Fibroblast of pulmonary artery (primary cell): ENCODE measurements around the gene DENND1C.

Experiments
- DNase-seq: peaks from one replicate; pipeline ENCODE4 v3.0.0-alpha.2; 2010; ENCODE audit warnings: low read depth
- H3K4me3 ChIP-seq: replicated peaks from 2 replicates; pipeline ENCODE4 v1.5.1; 2011; ENCODE audit warnings: low read depth, mild to moderate bottlenecking, control low read depth, low read length, moderate library complexity
- CTCF ChIP-seq: IDR thresholded peaks from 2 replicates; pipeline ENCODE4 v1.5.1; 2011; ENCODE audit warnings: mild to moderate bottlenecking, control low read depth, low read length, inconsistent platforms; ENCODE audit errors: missing control alignments

The DENND1C gene, protein sequence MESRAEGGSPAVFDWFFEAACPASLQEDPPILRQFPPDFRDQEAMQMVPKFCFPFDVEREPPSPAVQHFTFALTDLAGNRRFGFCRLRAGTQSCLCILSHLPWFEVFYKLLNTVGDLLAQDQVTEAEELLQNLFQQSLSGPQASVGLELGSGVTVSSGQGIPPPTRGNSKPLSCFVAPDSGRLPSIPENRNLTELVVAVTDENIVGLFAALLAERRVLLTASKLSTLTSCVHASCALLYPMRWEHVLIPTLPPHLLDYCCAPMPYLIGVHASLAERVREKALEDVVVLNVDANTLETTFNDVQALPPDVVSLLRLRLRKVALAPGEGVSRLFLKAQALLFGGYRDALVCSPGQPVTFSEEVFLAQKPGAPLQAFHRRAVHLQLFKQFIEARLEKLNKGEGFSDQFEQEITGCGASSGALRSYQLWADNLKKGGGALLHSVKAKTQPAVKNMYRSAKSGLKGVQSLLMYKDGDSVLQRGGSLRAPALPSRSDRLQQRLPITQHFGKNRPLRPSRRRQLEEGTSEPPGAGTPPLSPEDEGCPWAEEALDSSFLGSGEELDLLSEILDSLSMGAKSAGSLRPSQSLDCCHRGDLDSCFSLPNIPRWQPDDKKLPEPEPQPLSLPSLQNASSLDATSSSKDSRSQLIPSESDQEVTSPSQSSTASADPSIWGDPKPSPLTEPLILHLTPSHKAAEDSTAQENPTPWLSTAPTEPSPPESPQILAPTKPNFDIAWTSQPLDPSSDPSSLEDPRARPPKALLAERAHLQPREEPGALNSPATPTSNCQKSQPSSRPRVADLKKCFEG

GRCh38 chr19:6481541-6482342 is at the start of gene DENND1C:
TSS of gene DENND1C (minus strand) at chr19:6481787. CDS start at chr19:6481695, 92 bp downstream.
- no peak within 1 kb of the TSS for H3K4me3 ChIP-seq
- TF ChIP-seq CTCF: peak; percentile 54
- DNase-seq: no peak

DNA sequence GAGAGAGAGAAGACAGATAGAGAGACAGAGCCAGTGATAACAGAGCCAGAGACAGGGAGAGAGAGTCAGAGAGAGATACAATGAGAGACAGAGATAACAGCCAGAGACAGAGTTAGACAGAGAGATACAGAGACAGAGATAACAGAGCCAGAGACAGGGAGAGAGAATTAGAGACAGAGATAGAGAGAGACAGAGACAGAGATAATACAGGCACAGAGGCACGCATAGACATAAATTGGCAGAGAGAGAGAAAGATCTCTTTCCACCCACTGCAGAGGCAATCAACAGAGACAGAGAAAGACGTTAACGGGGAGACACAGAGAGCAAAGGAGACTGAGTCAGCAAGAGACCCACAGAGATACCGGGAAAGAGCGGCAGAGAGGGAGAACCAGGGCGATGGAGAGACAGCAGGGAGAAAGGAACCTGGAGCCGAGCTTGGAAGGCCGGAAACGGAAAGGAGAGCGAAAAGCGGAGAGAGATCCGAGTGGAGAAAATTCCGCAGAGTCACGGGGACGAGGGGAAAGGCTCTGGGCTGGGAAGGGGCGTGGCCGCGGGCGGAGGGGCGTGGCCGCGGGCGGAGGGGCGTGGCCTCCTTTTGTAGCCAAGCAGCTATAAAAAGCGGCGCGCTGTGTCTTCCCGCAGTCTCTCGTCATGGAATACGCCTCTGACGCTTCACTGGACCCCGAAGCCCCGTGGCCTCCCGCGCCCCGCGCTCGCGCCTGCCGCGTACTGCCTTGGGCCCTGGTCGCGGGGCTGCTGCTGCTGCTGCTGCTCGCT is 49.0 kb upstream of the DENND1C start, which contains the start of gene TNFSF9:
TNFSF9 (plus strand) TSS at position 641 of the 777 bp plus-strand sequence; CDS start at position 652, 11 bp downstream.
- H3K4me3 ChIP-seq: peak within 1 kb of the TSS; percentile 70
- TF ChIP-seq CTCF: no peak
- peak; percentile 87 for DNase-seq

DNA sequence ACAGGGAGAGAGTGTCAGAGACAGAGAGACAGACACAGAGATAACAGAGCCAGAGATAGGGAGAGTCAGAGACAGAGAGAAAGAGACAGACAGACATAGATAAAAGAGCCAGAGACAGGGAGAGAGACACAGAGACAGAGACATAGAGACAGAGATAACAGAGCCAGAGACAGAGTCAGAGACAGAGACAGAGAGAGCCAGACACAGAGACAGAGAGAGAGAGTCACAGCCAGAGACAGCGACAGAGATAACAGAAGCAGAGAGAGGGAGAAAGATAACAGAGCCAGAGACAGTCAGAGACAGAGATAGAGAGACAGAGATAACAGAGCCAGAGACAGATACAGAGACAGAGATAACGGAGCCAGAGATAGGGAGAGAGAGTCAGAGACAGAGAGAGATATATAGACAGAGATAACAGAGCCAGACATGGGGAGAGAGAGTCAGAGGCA is 48.4 kb upstream of the DENND1C start:
- TF ChIP-seq CTCF: no peak
- DNase-seq: no peak
- H3K4me3 ChIP-seq: peak overlapping the region; percentile 70

GRCh38 chr19:6529351-6529750 is 47.8 kb upstream of the DENND1C start:
- TF ChIP-seq CTCF: no peak
- H3K4me3 ChIP-seq: no peak overlapping the region
- no peak for DNase-seq

DNA sequence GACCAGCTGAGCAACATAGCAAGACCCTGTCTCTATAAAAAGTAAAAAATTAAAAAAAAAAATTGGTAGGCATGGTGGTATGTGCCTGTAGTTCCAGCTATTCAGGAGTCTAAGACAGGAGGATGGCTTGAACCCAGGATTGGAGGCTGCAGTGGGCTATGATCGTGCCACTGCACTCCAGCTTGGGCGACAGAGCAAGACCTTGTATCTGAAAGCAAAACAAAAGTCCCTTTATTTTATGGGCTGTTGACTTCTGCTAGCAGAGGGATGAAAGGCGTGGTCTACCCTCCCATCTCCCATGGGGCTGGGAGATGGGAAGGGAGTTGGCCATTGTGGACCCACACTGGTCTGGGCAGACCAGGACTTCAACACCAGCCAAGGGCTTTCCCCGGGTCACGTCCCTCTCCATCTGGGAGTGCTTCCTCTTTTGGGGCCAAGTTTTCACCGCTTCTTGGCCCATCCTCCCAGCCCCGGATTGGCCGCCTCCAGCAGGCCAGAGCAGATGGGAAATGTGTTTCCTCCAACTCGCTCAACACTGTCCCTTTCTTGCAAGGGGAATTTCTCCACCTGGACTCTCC is 47.0 kb upstream of the DENND1C start:
- H3K4me3 ChIP-seq: no peak overlapping the region
- no peak for DNase-seq
- TF ChIP-seq CTCF: no peak
